ENCODE results near the gene PTPRA. TPM values are rescaled to one million over a fixed set of nuclear protein-coding genes. Genes with fewer than 3 reads are reported as not detected.

The PTPRA gene
- total and polyA plus RNA-seq, 10 of the 15 experiments (the other 5 are each of a cell fraction or from before 2014, with no cell fraction given): 3.9 to 62.1 (median 34.6) TPM

DNA sequence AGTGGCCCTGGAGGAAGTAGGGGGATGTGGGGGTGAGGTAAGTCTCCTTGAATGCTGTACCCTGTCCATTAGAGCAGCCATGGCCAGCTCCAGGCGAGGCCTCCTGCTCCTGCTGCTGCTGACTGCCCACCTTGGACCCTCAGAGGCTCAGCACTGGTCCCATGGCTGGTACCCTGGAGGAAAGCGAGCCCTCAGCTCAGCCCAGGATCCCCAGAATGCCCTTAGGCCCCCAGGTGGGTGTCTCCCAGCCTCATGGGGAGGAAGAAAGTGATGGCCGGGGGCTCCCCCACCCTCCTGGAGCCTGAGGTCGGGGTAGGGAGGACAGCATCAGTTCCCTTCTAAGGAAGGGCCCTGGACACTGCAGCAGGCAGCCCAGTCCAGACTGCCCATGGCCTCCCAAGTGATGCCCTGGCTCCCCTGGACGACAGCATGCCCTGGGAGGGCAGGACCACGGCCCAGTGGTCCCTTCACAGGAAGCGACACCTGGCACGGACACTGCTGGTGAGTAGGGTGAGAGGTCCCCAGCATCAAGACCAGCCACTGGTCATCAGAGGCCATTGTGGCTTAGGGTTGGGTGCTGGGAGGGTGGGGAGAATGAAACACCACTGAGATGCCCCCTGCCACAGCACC lies 171.2 kb downstream of the PTPRA start:
- TF ChIP-seq POLR2A (IDR thresholded peaks at IDR 0.05; ENCODE audit: low read depth, low read length): peak; percentile 14; the same call in 1 of the 2 replicates
- TF ChIP-seq, protein P1, sequence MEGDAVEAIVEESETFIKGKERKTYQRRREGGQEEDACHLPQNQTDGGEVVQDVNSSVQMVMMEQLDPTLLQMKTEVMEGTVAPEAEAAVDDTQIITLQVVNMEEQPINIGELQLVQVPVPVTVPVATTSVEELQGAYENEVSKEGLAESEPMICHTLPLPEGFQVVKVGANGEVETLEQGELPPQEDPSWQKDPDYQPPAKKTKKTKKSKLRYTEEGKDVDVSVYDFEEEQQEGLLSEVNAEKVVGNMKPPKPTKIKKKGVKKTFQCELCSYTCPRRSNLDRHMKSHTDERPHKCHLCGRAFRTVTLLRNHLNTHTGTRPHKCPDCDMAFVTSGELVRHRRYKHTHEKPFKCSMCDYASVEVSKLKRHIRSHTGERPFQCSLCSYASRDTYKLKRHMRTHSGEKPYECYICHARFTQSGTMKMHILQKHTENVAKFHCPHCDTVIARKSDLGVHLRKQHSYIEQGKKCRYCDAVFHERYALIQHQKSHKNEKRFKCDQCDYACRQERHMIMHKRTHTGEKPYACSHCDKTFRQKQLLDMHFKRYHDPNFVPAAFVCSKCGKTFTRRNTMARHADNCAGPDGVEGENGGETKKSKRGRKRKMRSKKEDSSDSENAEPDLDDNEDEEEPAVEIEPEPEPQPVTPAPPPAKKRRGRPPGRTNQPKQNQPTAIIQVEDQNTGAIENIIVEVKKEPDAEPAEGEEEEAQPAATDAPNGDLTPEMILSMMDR (IDR thresholded peaks at IDR 0.05 in 2 of 3, conservative IDR thresholded peaks at IDR 0.05 in 1 of 3; ENCODE audit: control insufficient read depth in 2 of 3, extremely low read depth in 1 of 3, insufficient read depth in 1 of 3, low read depth in 3 of 3, low read length in 3 of 3): no peak
- DNase-seq (ENCODE audit: low read depth, low spot score): no peak
- 87% methylated on average over 8 of the region's 8 CpGs for WGBS (ENCODE audit: insufficient coverage, insufficient replicate concordance, low lambda C conversion rate, missing lambda C conversion rate)
- in situ Hi-C loops (cut with MboI): no loop called here
- Histone ChIP-seq H3K4me1 (ENCODE audit: control insufficient read depth, insufficient read depth, low read length) (no peaks in the 10 kb centered on the region; the same call in 1 of the 2 replicates), H3K27me3 (replicated peaks in 1 of 2; ENCODE audit: control insufficient read depth in 2 of 2, insufficient read depth in 2 of 2, low read length in 1 of 2) (no peaks in the 10 kb centered on the region), H3K79me2 (ENCODE audit: control insufficient read depth, insufficient read depth, low read length) (peaks cover 13% of the 10 kb centered on the region), H3K4me3 (no peak overlapping the region), H3K9ac (ENCODE audit: control insufficient read depth, insufficient read depth, low read length) (no peak overlapping the region), H3K27ac (ENCODE audit: control insufficient read depth, insufficient read depth) (no peak overlapping the region), H4K20me1 (ENCODE audit: control insufficient read depth, insufficient read depth) (no peaks in the 10 kb centered on the region), H3K9me3 (replicated peaks; ENCODE audit: control insufficient read depth, insufficient read depth, low read length) (no peaks in the 10 kb centered on the region), H3K4me2 (ENCODE audit: control insufficient read depth, insufficient read depth) (no peak overlapping the region), H3K36me3 (ENCODE audit: control insufficient read depth in 2 of 2, insufficient read depth in 2 of 2, low read length in 1 of 2) (peaks cover 8 to 9% of the 10 kb centered on the region in 2 experiments; a peak in 3 of 4 replicates), H2AFZ (ENCODE audit: control insufficient read depth, low read depth, low read length) (no peak overlapping the region)
- POLR2A ChIA-PET: no interaction called here
- intact Hi-C loops (cut with micrococcal nuclease; ENCODE audit: unreplicated experiment): loop anchor here (10.0 kb wide), 1 partner anchor 160 kb away; the partner anchor contains the start of genes DDRGK1 and ITPA
- SMC1A ChIA-PET (ENCODE audit: uncharacterized antibody, unreplicated experiment): interaction anchor here (0.6 kb wide), 1 partner anchor 163 kb away, joined by 3 read pairs; no protein-coding TSS in a partner anchor
- FAIRE-seq: no peak
- no peak for ATAC-seq
- RAD21 ChIA-PET (ENCODE audit: unreplicated experiment): no interaction called here
- CTCF ChIA-PET: no interaction called here
- no TSS peak for BruUV-seq (replicated peaks)
